ENCODE measurements around the gene MACF1.

The MACF1 gene

GRCh38 chr1:39266269-39266668 lies 61.8 kb downstream of the MACF1 start:
- no peak for DNase-seq

GRCh38 chr1:39266792-39267191 lies 62.3 kb downstream of the MACF1 start:
- DNase-seq, result no peak

GRCh38 chr1:39268112-39268581 lies 63.7 kb downstream of the MACF1 start:
- no peak for DNase-seq

- no peak for DNase-seq
Measured at GRCh38 chr1:39268906-39269305, 64.4 kb downstream of the MACF1 start.

- DNase-seq, result no peak
Measured at GRCh38 chr1:39269349-39269748, 64.9 kb downstream of the MACF1 start.

- no peak for DNase-seq
Measured at GRCh38 chr1:39269791-39270342, 65.4 kb downstream of the MACF1 start.

GRCh38 chr1:39270368-39270767 lies 65.9 kb downstream of the MACF1 start:
- DNase-seq, result no peak

- no peak for DNase-seq
Measured at GRCh38 chr1:39272027-39272797, 67.7 kb downstream of the MACF1 start.

- no peak for DNase-seq
Measured at GRCh38 chr1:39272798-39273469, 68.4 kb downstream of the MACF1 start.

- no peak for DNase-seq
Measured at GRCh38 chr1:39275836-39276507, 71.5 kb downstream of the MACF1 start.

GRCh38 chr1:39277879-39278278 lies 73.4 kb downstream of the MACF1 start:
- no peak for DNase-seq

- no peak for DNase-seq
Measured at GRCh38 chr1:39282537-39283216, 78.2 kb downstream of the MACF1 start.

GRCh38 chr1:39283858-39284257 lies 79.4 kb downstream of the MACF1 start:
- no peak for DNase-seq

GRCh38 chr1:39287541-39287940 lies 83.0 kb downstream of the MACF1 start:
- no peak for DNase-seq

GRCh38 chr1:39288735-39289465 lies 84.4 kb downstream of the MACF1 start:
- no peak for DNase-seq

GRCh38 chr1:39292401-39292800 lies 87.9 kb downstream of the MACF1 start:
- DNase-seq, result no peak

- DNase-seq, result no peak
Measured at GRCh38 chr1:39293375-39294070, 89.0 kb downstream of the MACF1 start.

- no peak for DNase-seq
Measured at GRCh38 chr1:39294531-39294930, 90.0 kb downstream of the MACF1 start.

GRCh38 chr1:39295901-39296300 lies 91.4 kb downstream of the MACF1 start:
- DNase-seq, result no peak

- DNase-seq, result no peak
Measured at GRCh38 chr1:39297551-39297950, 93.1 kb downstream of the MACF1 start.

GRCh38 chr1:39301606-39302005 lies 97.1 kb downstream of the MACF1 start:
- no peak for DNase-seq

GRCh38 chr1:39305555-39305954 lies 101.1 kb downstream of the MACF1 start:
- no peak for DNase-seq

Data from stimulated activated CD4-positive, alpha-beta T cell treated with anti-CD3 and anti-CD28 coated beads, Interleukin-2, amount 100 ng/mL, for 24 hours (primary cell).